ENCODE data around the gene REEP2.
A peak's percentile ranks its signal among the peaks of the same experiment; 100 is the strongest.
"Not testable (repeated sequence)": the region's sequence is repeated elsewhere in the genome, so short reads cannot be mapped to it uniquely, and the experiment has no call there.

REEP2 gene

GRCh38 chr5:138438724-138439476, at the start of gene REEP2:
Gene REEP2, plus strand, starts transcription at chr5:138439057. Its CDS starts 152 bp downstream, at chr5:138439209.
- DNase-seq: peak in 1 of 4 experiments; percentile 40

- no peak for DNase-seq
Observed at GRCh38 chr5:138389332-138389731, 49.5 kb upstream of the REEP2 start.

GRCh38 chr5:138389911-138390310, 48.9 kb upstream of the REEP2 start:
- not testable (repeated sequence) for DNase-seq

GRCh38 chr5:138391859-138392386, 46.9 kb upstream of the REEP2 start:
- DNase-seq: no peak

- no peak for DNase-seq
Observed at GRCh38 chr5:138402640-138403039, 36.2 kb upstream of the REEP2 start.

GRCh38 chr5:138408023-138408422, 30.8 kb upstream of the REEP2 start:
- no peak for DNase-seq

- DNase-seq: not testable (repeated sequence)
Observed at GRCh38 chr5:138410996-138411640, 27.7 kb upstream of the REEP2 start.

- no peak for DNase-seq
Observed at GRCh38 chr5:138418444-138418843, 20.4 kb upstream of the REEP2 start.

- DNase-seq: no peak
Observed at GRCh38 chr5:138425079-138425478, 13.8 kb upstream of the REEP2 start.

- DNase-seq: no peak
Observed at GRCh38 chr5:138435943-138436342, 2.9 kb upstream of the REEP2 start.

GRCh38 chr5:138438003-138438723, 694 bp upstream of the REEP2 start:
- DNase-seq: no peak

- no peak for DNase-seq
Observed at GRCh38 chr5:138439477-138440158, 761 bp downstream of the REEP2 start.

- DNase-seq: no peak
Observed at GRCh38 chr5:138440159-138441073, 1.6 kb downstream of the REEP2 start.

GRCh38 chr5:138441221-138441620, 2.4 kb downstream of the REEP2 start:
- no peak for DNase-seq

GRCh38 chr5:138444078-138444773, 5.4 kb downstream of the REEP2 start:
- no peak for DNase-seq

- no peak for DNase-seq
Observed at GRCh38 chr5:138444774-138445546, 6.1 kb downstream of the REEP2 start.

GRCh38 chr5:138445547-138446271, 6.9 kb downstream of the REEP2 start:
- DNase-seq: no peak

GRCh38 chr5:138448070-138448469, 9.2 kb downstream of the REEP2 start:
- no peak for DNase-seq
